DMS 273 treated with DMSO at 0.1 percent for 48 hours (cell line): ENCODE results near the gene TTLL8.
"Not testable (repeated sequence)": the region's sequence is repeated elsewhere in the genome, so short reads cannot be mapped to it uniquely, and the experiment has no call there.

Source experiments
- DNase-seq: peaks from one replicate; lab custom pipeline; 2025; lab: John Stamatoyannopoulos, UW

TTLL8 gene

GRCh38 chr22:49986325-49986724, 71.8 kb downstream of the TTLL8 start:
- no peak for DNase-seq

GRCh38 chr22:49983148-49984042, 74.7 kb downstream of the TTLL8 start:
- DNase-seq = no peak

GRCh38 chr22:49981799-49982198, 76.3 kb downstream of the TTLL8 start:
- DNase-seq = not testable (repeated sequence)

GRCh38 chr22:49979587-49980264, 78.4 kb downstream of the TTLL8 start:
- DNase-seq = no peak

- no peak for DNase-seq
Observed at GRCh38 chr22:49977578-49977977, 80.5 kb downstream of the TTLL8 start.

- DNase-seq = no peak
Observed at GRCh38 chr22:49976439-49977175, 81.5 kb downstream of the TTLL8 start.

- DNase-seq = no peak
Observed at GRCh38 chr22:49975543-49976389, 82.3 kb downstream of the TTLL8 start.

- DNase-seq = no peak
Observed at GRCh38 chr22:49973018-49973961, 84.8 kb downstream of the TTLL8 start.

GRCh38 chr22:49972163-49973017, 85.7 kb downstream of the TTLL8 start:
- DNase-seq = no peak

- DNase-seq = no peak
Observed at GRCh38 chr22:49971232-49972162, 86.6 kb downstream of the TTLL8 start.

GRCh38 chr22:49970528-49971231, 87.4 kb downstream of the TTLL8 start:
- DNase-seq = peak; percentile 35

GRCh38 chr22:49969751-49970527, 88.2 kb downstream of the TTLL8 start:
- no peak for DNase-seq

GRCh38 chr22:49968831-49969661, 89.1 kb downstream of the TTLL8 start:
- DNase-seq = no peak
